ENCODE measurements around the gene RFESD.
A peak's percentile ranks its signal among the peaks of the same experiment; 100 is the strongest.
"Not testable (repeated sequence)": the region's sequence is repeated elsewhere in the genome, so short reads cannot be mapped to it uniquely, and the experiment has no call there.

Gene RFESD

DNA sequence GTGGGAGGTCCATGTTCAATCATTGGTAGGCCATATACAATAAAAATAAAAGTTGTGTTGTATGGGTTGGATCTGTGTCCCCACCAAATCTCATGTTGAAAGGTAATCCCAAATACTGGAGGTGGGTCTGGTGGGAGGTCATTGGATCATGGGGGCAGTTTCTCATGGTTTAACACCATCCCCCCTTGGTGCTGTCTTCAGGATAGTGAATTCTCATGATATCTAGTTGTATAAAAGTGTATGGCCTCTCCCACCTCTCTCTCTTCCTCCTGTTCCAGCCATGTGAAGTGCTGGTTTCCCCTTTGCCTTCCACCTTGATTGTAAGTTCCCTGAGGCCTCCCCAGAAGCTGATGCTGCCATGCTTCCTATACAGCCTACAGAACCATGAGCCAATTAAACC lies 21.1 kb downstream of the RFESD start:
- DNase-seq = no peak

DNA sequence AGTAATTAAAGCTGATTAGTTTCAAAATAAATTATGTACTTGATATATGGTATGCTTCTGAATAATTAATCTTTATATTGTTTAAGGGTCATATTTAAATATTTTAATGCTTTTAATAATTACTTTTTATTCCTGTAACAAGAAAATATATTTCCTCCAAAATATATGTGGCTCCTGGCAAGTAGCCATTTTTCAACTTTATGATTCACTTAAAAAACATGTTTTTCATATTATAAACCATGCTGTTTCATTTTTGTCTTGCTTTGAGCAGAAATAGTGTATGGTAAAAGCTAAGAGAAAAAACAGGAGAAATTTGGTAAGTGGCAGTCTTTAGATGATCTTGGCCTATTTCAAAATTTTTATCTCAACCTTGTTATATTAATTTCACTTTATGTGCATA lies 21.6 kb downstream of the RFESD start:
- no peak for DNase-seq

DNA sequence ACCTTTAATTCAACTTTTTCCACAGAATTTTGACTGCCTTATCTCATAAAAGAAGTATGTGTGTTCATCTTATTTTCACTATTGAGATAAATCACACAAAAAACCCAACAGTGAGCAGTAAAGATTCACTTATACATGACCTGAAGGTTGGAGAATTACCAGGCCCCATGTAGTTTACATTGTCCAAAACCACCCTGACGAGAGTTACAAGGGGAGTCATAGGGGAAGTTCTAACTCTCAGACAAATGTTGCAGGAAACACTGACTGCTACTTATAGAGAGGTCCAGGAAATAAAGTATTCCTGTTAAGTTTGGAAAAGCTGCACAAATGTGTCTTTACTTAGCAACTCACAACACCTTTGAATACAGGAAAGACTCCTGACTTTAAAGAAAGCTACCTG lies 22.2 kb downstream of the RFESD start:
- DNase-seq = peak; percentile 11

DNA sequence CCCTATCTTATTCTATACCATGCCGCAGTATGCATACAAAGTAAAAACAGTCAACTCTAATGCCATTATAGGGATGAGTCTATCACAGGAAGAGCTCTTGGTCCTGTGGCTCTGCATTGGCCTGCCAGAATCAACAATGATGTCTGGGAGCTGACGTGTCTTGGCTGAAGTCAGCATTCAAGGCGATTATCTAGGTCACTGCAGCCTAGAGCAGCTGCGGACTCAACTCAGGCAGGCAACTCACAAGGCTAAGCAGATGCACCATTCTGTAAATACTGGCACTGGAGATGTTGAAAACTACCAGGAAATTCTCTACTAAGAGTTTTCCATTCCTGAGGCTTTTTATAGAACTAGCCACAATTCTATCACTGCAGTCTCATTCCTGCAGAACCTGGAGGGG lies 23.0 kb downstream of the RFESD start:
- DNase-seq = no peak

DNA sequence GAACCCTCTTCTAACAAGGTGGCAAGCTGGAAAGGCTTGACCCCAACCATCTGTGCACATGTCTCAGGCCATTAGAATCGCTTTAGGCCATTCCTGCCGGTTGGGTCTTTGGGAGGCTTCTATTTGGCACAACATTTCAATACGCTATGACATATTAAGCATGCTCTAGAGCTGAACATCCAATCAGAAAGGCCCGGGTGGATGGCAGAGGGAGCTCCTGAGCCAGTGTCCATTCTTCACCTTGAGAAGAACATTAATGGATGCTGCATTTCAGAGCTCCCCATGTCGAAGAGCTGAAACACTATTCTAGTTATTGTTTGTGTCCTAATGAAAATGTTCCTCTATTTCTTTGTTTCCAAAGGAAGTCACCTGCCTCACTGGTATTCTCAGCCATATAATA lies 23.4 kb downstream of the RFESD start:
- DNase-seq = no peak

DNA sequence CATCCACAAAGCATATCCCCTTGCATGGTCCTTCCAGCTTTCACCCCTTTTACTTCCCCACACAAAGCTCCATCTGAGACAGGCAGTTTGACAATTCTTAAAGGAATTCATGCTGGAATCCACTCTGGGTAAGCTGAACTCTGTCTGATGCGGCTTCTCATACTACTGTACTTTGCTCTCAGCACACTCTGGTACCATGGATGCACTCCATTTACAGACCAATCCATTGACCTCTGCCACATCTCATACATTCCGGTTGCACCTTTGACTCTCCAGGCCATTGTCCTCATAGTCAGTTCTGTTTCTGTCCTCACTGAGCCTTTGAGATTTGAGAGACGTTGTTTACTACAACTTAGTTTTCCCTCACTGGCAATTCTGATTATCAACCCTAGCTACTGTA lies 24.0 kb downstream of the RFESD start:
- DNase-seq = no peak

DNA sequence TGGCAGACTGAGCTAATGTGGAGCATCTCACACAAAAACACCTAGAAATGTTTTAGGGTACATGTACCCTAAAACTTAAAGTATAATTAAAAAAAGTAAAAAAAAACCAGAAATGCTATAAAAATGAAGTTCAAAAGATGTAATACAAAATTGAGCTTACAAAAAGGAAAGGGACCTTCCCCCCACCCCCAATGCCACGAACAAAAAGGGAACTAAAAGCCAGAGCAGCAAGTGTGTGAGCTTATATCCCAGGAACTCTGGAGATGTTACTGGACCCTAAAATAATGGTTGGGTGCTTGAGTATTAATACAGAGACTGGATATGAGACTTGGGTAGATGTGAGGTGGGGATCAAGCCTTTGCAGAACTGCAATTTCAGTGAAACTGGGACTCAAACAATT lies 25.2 kb downstream of the RFESD start:
- peak; percentile 22 for DNase-seq

DNA sequence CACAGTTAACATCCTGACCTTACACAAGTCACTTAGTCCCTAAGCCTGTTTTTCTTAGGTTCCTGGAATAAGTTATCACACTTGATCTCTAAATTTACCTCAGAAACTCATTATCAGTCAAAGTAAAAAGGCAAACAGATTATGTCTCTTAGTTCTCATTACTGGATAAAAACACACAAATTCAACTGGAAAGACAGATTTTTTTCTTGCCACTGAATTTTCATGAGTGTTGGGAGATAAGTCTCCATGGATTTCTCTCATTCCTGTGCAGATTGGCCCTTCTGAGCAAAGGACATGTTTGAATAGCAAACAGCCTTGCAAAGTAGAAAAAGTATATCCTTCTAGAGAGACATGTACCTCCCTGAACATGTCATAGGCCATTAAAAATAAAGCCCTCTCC lies 26.1 kb downstream of the RFESD start:
- DNase-seq = no peak

DNA sequence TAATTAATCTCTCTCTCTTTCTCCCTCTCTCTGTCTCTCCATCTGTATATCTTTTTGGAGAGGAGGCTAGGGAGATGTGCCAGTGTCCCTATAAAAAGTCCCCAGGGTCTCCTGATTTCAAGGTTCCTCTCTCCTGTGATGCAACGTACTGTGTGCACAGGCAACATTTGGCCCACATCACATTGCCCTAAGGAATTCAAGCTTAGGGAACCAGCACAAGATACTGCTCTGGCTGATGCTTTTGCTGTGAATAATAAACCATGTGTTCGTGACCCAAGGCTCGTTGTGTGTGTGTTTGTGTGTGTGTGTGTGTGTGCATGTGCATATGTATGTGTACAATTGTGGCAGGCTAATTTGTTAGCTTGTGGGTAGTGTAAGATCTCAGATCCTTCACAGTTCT lies 26.5 kb downstream of the RFESD start:
- peak; percentile 13 for DNase-seq

DNA sequence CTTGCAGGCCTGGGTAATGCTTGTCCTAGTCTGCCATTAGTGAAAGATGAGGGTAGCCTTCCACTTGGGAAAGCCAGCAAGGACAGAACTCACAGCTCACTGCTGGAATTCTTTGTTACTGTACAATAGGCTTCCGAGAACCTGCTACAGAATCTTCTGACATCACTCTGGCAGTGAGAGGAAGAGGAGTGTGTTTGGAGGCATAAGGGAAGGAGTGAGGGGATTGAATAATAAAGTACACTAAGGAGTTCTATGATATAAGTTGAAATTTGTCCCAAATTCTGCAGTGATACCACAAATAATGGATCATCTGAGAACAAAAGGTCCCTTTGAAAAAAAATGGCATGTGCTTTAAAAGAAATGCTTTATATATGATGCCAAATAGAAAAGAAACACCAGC lies 36.3 kb downstream of the RFESD start, which contains the start of gene SPATA9:
Gene SPATA9, minus strand, starts transcription at position 101 of the 400 bp plus-strand sequence. CDS start 137 bp downstream, outside the sequence.
- DNase-seq = no peak

DNA sequence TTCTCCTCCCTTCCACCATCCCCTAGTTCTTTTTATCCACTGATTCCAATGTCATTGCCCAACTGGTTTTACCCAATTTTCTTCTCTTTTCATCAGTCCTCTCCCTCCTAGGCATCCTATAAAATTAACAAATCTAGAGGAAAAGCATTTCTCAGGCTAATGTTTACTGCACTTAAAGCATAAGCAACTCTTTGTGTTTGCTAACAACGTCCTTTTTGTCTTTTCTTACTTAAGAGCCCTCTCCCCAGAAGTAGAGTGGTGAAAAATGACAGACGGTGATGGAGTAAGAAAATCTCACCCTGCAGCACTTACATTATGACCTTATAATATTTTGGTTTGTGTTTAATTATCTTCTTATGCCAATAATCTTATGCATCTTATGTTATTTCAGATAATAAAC lies 37.8 kb downstream of the RFESD start:
- no peak for DNase-seq

DNA sequence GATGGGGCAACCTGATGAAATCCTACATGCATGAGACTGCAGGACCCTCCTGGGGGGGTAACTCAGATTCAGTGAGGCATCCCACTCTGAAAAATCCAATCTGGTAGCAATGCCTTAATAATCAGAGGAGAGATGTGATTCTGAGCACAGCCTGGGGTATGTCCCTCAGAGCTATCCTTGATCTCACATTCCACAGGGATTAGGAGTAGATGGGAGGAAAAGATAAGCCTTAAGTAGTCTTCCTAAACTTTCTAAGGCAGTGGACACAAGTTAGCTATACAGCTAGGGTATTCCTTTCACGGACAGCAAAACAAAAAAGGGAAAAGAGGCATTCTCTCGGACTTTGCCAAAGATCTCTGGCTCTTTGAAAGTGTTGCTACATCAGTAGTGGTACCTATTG lies 40.1 kb downstream of the RFESD start:
- no peak for DNase-seq

DNA sequence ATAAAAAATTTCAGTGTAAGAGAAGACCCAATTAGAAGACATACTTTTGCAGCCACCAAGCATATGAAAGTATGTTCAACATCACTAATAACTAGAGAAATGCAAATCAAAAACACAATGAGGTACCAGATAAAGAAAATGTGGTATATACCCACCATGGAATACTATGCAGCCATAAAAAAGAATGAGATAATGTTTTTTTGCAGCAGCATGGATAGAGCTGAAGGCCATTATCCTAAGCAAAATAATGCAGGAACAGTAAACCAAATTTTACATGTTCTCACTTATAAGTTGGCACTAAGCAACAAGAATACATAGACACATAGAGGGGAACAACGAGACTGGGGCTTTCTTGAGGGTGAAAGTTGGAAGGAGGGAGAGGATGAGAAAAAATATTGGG lies 43.1 kb downstream of the RFESD start:
- no peak for DNase-seq

DNA sequence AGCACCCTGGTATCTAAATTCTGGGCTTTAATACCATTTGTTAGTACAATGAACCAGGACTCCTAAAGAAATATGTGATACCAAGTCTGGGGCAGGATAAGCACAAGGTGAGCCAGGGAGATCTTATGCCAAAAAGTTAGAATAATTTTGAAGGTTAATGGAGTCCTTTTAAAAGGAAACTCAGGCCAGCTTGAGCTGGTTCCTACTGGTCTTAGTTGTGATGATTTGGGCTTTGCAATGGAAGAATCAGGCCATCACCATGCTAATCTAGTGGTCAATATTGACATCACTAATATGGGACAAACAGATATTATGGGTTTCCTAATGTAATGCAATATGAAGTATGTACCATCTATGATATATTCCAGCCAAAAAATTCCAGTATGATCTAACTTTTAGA lies 43.8 kb downstream of the RFESD start:
- no peak for DNase-seq

DNA sequence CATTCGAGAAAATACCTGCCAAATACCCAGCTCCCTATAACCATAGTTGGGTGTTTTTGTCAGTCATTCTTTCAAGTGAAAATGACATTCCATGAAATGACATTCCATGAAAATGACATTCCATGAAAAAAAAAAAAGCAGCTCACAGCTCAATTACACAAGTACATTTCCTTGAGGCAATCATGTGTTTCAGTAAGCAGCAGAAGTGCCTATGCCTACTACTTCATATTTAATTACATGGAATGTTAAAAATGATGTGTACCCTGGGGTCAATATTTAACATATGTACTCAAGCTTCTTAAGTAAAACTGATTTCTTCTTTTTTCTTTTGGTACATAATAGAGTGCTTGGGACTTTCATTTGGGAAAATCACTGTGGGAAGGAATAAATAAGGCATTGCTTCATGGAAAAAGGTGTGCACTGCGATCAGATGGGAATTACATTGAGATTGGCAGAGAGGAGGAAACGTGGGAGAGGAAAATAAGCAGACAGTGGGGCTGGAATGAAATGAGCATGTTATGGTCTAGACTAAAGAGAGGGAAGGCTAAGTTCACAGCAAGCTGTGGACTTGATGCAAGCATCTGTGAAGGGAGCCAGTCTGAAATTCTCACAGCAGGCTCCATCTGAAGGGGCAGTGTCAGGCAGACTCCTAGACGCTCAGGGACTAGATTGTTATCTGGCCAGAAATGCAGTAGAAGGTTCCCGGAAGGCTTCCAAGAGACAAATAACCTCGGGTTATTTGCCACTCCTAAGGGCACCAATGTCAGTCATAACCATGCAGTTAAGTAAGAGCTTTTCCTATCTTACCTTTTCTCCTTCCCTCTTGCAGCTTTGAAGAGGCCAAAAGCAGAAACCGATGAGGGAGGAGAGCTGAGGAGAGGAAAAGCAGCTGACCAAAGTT lies 51.5 kb downstream of the RFESD start:
- DNase-seq = no peak

DNA sequence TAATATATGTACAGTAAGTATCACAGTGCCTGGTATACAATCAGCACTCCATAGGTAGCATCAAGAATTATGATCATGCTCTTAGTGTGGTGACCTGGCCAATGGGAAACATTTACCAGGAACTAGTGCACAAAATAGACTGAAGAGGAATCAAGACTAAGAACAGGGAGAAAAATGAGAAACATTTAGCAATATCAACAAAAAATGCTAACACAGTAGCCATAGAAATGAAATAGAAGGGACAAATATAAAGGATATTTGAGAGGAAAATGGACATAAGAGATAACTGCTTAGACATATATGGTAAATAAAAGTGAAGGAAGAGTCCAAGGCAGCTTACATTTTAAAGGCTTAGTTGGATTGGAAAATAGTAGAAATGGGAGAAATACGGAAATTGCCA lies 52.8 kb downstream of the RFESD start:
- DNase-seq = no peak

DNA sequence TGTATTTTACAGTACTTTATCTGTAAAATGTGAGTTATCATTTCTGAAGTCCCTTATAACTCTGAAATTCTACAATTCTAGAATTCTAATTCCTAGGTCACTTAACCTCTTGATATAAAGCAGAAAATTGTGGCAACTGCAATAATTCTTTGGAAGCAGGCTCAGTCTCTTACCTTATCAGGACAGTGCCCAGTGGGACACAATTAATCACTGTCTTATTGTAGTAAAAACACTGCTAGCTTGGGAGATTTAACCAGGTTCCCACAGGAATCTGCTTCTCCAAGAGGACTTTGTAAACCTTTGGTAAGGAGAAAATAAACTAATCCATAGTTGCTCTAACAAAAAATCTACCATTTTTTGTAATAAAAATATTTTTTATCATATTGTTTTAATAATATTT lies 54.5 kb downstream of the RFESD start:
- no peak for DNase-seq

DNA sequence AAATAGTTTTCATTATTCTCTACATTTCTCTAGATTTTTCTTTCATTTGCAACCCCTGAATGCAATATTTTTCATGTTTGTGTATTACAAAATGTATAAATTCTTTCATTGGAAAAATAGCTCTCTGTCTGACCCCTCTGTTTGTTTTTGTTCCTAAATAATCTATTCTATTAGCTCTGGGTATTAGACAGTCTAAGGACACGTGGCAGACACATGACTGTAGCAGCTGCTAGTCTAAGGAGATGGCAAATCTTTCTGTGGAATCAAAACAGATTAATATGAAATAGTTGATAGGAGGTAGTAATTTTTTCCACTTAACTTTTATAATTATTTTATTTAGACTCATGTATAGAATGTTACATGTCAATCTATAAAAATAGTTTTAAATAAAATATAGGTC lies 57.6 kb downstream of the RFESD start:
- no peak for DNase-seq

DNA sequence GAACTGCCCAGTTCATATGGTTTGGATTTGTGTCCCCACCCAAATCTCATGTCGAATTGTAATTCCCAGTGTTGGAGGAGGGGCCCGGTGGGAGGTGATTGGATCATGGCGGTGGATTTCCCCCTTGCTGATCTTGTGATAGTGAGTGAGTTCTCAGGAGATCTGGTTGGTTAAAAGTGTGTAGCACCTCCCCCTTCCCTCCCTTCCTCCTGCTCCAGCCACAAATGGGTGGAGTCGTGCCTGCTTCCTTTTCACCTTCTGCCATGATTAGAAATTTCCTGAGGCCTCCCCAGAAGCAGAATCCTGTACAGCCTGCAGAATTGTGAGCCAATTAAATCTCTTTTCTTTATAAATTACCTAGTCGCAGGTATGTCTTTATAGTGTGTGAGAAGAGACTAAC lies 59.6 kb downstream of the RFESD start:
- not testable (repeated sequence) for DNase-seq

DNA sequence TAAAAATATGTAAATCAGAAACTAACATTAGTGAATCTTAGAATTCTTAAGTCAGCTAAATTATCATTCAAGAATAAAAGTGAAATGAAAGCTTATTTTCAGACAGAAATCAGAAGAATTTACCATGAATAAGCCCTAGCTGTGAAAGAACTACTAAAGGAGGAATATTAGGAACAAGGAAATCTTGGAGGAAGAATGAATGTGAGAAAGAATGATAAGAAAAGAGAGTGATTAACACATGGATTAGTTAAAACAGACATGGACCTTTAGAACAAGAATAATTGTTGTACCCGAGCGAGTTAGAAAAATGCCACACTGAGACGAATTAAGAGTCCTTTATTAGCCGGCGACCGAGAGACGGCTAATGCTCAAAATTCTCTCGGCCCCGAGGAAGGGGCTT lies 60.5 kb downstream of the RFESD start:
- DNase-seq = no peak
